Transverse colon (tissue), 4 donors: ENCODE data around the gene ISX. TPM values are rescaled to one million over a fixed set of nuclear protein-coding genes. Genes with fewer than 3 reads are reported as not detected.
A peak's percentile ranks its signal among the peaks of the same experiment; 100 is the strongest.

Experiments
- DNase-seq: peaks from one replicate; pipeline ENCODE4 v3.0.0-alpha.2; 2019
- H3K27ac ChIP-seq, 4 donors: fragments of 200-600 bp; sonication (generic); 2 replicates each; pipeline ENCODE4 v1.5.1; 2016 to 2018; ENCODE audit warnings: inconsistent platforms in 4 of 4
- H3K27me3 ChIP-seq: fragments of 200-600 bp; sonication (generic); 2 replicates; pipeline ENCODE4 v1.5.1; 2017; ENCODE audit warnings: inconsistent platforms
- H3K36me3 ChIP-seq, 4 donors: fragments of 200-600 bp; sonication (generic); 2 replicates each; pipeline ENCODE4 v1.5.1; 2017 to 2019; ENCODE audit warnings: inconsistent platforms in 4 of 4
- H3K4me1 ChIP-seq, 4 donors: fragments of 200-600 bp; sonication (generic); 2 replicates each; pipeline ENCODE4 v1.5.1; 2017 to 2020; ENCODE audit warnings: inconsistent platforms in 4 of 4
- H3K4me3 ChIP-seq, 4 donors: fragments of 200-600 bp; sonication (generic); 1 replicate in 1 of 4; 2 replicates in 3 of 4; pipeline versions ENCODE4 v1.5.1 to v1.6.1; 2017 to 2019; ENCODE audit warnings: inconsistent platforms in 4 of 4
- H3K9me3 ChIP-seq, 2 donors: fragments of 200-600 bp; sonication (generic); 2 replicates each; pipeline ENCODE4 v1.5.1; 2017 to 2019; ENCODE audit warnings: inconsistent platforms in 2 of 2
- CTCF ChIP-seq, 5 experiments: fragments of 200-600 bp in 3 of 5; fragments of 450-650 bp in 2 of 5; sonication (generic) in 3 of 5; IDR thresholded peaks; 1 replicate in 2 of 5; 2 replicates in 3 of 5; pipeline ENCODE4 v1.5.1; 2016 to 2017; ENCODE audit warnings: antibody characterized with exemption in 5 of 5, inconsistent platforms in 3 of 5, mild to moderate bottlenecking in 2 of 5, moderate library complexity in 1 of 5
- EP300 ChIP-seq: sonication (generic); formaldehyde crosslinking; IDR thresholded peaks from one replicate; pipeline ENCODE4 v1.6.1; 2017; ENCODE audit warnings: antibody characterized with exemption, low read depth
- POLR2A ChIP-seq: fragments of 450-650 bp; IDR thresholded peaks from one replicate; pipeline ENCODE4 v1.6.1; 2016; ENCODE audit warnings: antibody characterized with exemption, mild to moderate bottlenecking, moderate library complexity
- POLR2AphosphoS5 ChIP-seq, 3 donors: sonication (generic); formaldehyde crosslinking; IDR thresholded peaks; one replicate each; pipeline ENCODE4 v1.6.1; 2016; ENCODE audit warnings: antibody characterized with exemption in 3 of 3
- whole genome bisulfite sequencing, 2 donors: methylation state at CpG; one replicate each; pipeline ENCODE4 v1.1.5; 2018; ENCODE audit warnings: low coverage in 1 of 2; 5-methylcytosine and 5-hydroxymethylcytosine counted together
- in situ Hi-C, 4 donors: fragments of 200-750 bp; cut with MboI; loops; one replicate each; pipeline versions ENCODE4 v1.15.0 to v1.15.1; 2017; ENCODE audit warnings: low sequenced_read_pairs in 3 of 4, low pct_ligation_motif_present in 1 of 4, low pct_unique_long_range_greater_than_20kb in 1 of 4
- intact Hi-C: fragments of 100-400 bp; cut with DNase I; formaldehyde crosslinking; loops from one replicate; pipeline ENCODE4 v1.15.1; 2023; ENCODE audit warnings: low total_unique reads
- total RNA-seq, 4 donors: library from RNA; depleted of rRNA; stranded (reverse); fragments of >200 nt; gene quantifications; one replicate each; pipeline ENCODE4 v1.1.0, GENCODE V29; 2016

The ISX gene
- total RNA-seq, 4 donors from 2014 or later, result 32.6 to 159 (median 84.4) TPM

GRCh38 chr22:35039625-35040024, 26.3 kb upstream of the ISX start:
- 60% methylated on average over 10 of the region's 10 CpGs; no CpG with 5 or more reads in 1 of the 2 donors for WGBS, 2 donors
- in situ Hi-C loops (loop anchor here in 1 of 4 donors (10.0 kb wide), 1 partner anchor 105 kb away; no protein-coding TSS in a partner anchor), intact Hi-C loops (no loop called here)
- Histone ChIP-seq H3K27me3 (no peaks in the 10 kb centered on the region), H3K27ac (no peak overlapping the region), H3K9me3 (no peaks in the 10 kb centered on the region), H3K36me3 (no peaks in the 10 kb centered on the region), H3K4me3 (no peak overlapping the region), H3K4me1 (no peaks in the 10 kb centered on the region)
- TF ChIP-seq EP300, result no peak
- no peak for DNase-seq

- Histone ChIP-seq H3K27ac (no peak overlapping the region), H3K9me3 (no peaks in the 10 kb centered on the region), H3K4me1 (no peaks in the 10 kb centered on the region), H3K27me3 (no peaks in the 10 kb centered on the region), H3K4me3 (no peak overlapping the region), H3K36me3 (no peaks in the 10 kb centered on the region)
- DNase-seq, result peak; percentile 57
- in situ Hi-C loops, result no loop called here
- WGBS, 2 donors, result 73 to 100% methylated on average over 1 to 6 of the region's 6 CpGs
- intact Hi-C loops, result no loop called here
- TF ChIP-seq POLR2AphosphoS5 (IDR thresholded peaks at IDR 0.05) (no peak), CTCF (IDR thresholded peaks at IDR 0.05) (peak in 4 of 5 experiments; percentile 7 to 48 (median 29))
Observed at GRCh38 chr22:35043252-35043933, 22.6 kb upstream of the ISX start.

GRCh38 chr22:35043934-35044319, 22.0 kb upstream of the ISX start:
- intact Hi-C loops (no loop called here), in situ Hi-C loops (no loop called here)
- Histone ChIP-seq H3K4me1 (no peaks in the 10 kb centered on the region), H3K9me3 (no peaks in the 10 kb centered on the region), H3K27ac (no peak overlapping the region), H3K36me3 (no peaks in the 10 kb centered on the region), H3K4me3 (no peak overlapping the region), H3K27me3 (no peaks in the 10 kb centered on the region)
- DNase-seq, result no peak
- WGBS, 2 donors, result 0 to 85% methylated on average over 1 to 2 of the region's 2 CpGs
- TF ChIP-seq CTCF (IDR thresholded peaks at IDR 0.05) (no peak), EP300 (no peak), POLR2A (no peak), POLR2AphosphoS5 (IDR thresholded peaks at IDR 0.05) (no peak)

GRCh38 chr22:35044607-35045390, 21.2 kb upstream of the ISX start:
- H3K27ac ChIP-seq, result no peak overlapping the region
- no peaks in the 10 kb centered on the region for H3K9me3 ChIP-seq
- intact Hi-C loops, result no loop called here
- H3K4me1 ChIP-seq, result no peaks in the 10 kb centered on the region
- H3K27me3 ChIP-seq, result no peaks in the 10 kb centered on the region
- H3K36me3 ChIP-seq, result no peaks in the 10 kb centered on the region
- H3K4me3 ChIP-seq, result no peak overlapping the region
- DNase-seq, result no peak
- WGBS, 2 donors, result 80 to 88% methylated on average over 3 to 5 of the region's 5 CpGs
- in situ Hi-C loops, result no loop called here
- TF ChIP-seq POLR2AphosphoS5 (IDR thresholded peaks at IDR 0.05) (no peak), EP300 (no peak), POLR2A (no peak), CTCF (IDR thresholded peaks at IDR 0.05) (no peak)
